Activated T-cell treated with anti-CD3 and anti-CD28 coated beads, Interleukin-2, amount 50 U/mL, for 48 hours (primary cell): Measurements from ENCODE around the gene MKNK2.

Experiments used
- DNase-seq, 2 experiments: peaks; one replicate each; pipeline ENCODE4 v3.0.0-alpha.2; 2020

MKNK2 gene

DNA sequence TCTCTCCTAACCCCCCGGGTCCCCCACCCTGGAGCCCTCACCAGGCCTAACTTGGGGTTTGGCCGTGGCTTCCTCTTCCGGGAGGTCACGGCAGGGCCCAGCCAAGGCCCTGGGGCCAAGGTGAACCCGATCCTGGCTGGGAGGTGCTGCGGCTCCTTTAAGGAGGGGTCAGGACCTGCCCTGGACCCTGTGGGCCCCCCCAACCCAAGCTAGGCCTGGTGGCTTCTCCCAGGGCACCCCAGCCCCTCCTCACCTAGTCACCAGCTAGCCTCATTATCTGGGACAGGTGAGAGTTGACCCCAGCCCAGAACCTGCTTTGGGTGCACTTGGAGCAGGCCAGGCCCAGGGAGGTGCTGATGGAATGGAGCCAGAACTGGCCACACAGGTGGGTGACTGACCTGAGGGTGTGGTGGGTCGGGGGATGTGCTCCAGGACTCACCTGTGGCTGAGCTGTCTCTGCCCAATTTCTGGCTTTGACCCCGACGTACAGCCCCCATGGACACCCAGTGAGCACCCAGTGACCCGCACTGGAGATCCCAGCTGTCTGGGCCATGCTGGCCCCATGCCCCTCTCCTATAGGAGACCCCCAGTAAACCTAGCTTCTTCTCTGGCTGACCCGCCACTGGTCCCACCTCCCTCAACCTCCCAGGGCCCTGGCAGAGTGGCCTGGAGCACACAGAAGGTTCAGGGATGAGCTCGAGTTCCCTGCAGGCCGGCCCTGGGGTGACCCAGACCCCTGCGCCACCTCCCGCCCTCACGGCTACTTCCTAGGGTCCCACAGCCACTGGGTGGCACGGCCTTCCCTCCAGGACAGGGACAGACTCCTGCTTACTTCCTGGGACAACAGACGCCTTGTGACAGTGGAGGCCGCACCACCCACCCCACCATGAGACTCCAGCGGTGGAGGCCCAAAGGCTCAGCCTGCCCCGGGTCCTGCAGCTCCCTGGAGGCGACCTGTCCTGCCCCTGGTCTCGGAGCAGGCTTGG lies 6.7 kb upstream of the MKNK2 start:
- no peak for DNase-seq

DNA sequence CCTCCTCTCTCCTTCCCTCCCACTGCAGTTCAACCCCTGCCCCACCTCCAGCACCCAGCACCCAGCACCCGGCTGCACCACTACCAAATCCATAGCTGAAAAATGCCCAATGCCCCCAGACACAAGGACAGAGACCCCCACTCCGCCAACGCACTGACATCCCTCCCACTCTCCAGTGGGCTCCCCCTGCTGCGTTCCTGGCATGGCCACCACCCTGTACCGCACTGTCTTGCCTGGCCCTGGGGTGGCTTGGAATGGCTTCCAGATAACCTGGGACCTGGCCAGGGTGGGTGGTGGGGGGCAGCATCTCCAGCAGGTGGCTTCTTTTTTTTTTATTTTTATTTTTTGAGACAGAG lies 5.8 kb upstream of the MKNK2 start:
- no peak for DNase-seq

DNA sequence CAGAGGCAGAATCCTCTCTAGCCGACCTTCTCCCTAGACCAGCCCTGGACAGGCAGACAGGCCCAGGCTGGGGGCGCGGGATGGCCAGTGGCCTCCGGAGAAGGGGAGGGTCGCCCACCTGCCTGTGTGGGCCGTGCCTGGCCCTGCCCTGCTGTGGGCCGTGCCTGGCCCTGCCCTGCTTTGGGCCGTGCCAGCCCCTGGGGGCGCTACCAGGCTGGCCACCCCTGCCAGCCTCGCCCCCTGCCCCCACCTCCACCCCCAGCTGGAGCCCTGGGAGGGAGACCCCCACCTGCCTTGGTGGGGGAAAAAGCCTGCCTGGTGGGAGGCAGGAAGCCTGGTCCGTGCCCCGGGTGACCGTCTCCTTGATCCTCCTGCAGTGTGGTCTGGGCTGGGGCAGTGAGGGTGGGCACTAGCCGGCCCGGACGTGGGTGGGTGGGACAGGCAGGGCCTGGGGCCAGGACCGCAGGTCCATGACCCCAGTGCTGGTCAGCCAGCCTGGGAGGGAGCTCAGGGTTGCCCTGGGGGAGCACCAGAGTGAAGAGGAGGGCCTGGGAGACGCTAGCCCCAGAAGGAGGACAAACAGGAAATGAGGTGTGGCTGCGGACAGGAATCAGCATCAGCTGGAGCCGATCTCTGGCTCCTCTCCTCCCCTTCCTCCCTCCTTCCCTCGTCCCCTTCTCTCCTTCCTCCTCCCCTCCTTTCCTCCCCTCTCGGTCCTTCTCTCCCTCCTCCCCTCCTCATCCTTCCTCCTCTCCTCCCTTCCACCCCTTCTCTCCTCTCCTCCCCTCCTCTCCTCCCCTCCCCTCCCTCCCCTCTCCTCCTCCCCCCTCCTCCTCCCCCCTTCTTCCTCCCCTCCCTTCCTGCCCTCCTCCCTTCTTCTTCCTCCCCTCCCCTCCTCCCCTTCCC lies 5.1 kb upstream of the MKNK2 start:
- peak in 1 of 2 experiments; percentile 51 for DNase-seq

DNA sequence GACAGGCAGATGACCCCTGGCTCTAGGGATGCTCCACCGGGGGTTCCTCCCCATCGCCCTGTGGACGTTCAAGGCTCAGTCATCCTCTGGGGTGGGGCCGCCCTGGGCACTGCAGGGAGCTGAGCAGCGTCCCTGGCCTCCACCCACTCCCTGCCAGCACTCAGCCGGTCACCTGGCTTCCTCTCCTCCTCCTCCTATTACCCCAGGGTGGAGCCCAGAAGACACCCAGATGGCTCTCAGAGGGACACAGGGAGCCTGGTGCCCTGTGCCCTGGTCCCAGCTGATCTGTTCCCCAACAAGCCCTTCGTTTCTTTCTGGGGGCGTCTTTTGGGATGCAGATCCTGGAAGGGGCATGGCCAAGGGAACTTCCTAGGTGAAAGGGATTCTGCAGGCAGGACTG lies 3.7 kb upstream of the MKNK2 start:
- DNase-seq: no peak

DNA sequence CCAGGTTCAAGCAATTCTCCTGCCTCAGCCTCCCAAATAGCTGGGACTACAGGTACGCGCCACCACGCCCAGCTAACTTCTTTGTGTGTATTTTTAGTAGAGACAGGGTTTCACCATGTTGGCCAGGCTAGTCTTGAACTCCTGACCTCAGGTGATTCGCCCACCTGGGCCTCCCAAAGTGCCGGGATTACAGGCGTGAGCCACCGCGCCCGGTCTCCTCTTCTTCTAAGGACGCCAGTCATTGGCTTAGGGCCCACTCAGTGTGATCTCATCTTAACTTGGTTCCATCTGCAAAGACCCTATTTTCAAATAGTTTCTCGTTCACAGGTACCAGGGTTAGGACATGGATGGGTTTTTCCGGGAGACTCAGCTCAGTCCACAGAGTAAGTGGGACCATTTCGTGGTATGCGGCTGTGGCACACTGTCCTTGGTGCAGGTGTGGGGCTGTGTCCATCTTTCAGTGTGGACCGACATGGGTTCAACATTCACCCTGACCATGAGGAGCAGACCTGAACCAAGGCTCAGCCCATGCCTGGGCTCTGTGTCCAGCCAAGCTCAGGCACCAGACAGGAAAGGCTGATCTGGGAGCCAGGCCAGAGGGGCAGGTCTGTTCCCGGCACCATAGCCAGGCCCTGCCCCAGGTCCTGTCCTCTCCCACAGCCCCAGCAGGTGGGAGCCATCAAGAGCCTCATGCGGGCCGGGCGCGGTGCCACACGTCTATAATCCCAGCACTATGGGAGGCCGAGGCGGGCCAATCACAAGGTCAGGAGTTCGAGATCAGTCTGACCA lies 2.8 kb upstream of the MKNK2 start:
- no peak for DNase-seq

DNA sequence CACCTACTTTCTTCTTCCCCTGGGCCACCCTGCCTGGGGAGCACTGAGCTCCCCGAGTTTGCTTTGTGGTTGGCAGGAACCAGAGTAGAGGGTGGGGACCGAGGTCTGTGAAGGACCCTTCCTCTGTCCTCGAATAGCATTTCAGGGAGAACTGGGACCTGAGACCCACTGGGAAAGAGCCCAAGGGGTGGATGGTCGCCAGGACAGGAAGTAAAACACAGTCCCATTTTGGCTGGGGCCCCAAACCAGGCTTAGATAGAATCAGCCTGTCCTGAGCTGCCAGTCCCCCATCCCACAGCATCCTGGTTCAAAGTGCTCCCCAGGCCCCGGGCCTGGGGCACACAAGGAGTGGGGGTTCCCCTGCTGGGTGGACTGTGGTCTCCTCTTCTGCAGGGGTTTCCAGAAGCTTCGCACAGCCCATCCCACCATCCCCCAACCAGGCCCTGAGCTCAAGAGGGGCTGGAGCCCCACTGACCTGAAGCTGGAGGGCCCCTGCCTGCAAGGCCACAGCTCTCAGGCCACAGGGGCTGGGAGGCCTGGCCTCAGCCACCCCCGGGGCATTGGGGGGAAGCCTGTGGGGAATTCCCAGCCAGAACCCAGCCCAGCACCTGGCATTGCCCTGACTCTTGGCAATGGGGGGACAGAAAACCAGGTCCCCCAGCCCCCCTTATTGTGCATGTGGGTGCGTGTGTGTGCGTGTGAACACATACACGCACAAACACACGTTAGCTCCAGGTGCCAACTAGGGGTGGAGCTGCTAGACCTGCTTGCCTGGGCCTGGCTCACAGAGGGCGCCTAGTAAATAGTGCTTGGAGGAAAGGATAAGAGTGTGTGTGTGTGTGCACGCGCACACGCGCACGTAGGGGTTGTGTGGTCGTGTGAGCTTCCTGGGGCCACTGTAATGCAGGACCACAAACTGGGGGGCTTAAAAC lies 995 bp upstream of the MKNK2 start:
- peak; percentile 60 to 64 for DNase-seq

DNA sequence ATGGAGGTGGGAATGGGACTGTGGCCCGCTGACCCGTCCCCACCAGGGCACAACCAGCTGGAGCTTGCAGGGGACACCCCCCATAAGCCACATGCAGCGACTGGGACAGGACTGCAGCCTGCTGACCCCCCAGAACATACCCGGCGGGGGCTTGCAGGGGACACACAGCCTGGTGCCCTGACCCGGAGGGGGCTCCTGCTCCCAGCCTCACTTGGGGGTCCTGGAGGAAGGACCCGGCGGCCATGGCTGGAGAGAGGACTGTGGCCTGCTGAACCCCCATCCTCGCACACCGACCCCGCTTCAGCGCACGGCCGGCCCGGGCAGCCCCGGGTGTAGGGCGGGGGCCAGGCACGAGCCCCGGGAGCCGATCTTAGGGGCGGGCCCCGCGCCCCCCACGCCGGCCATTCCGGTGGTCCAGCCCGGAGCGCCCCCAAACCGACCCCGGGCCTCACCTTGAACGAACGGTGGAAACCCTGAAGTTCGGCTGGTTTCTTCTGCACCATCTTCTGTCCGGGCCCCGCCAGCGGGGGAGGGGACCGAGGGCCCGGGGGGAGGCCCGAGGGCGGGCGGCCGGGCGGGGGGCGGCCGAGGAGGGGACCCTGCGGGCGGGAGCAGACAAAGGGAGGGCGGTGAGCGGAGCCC lies 574 bp downstream of the MKNK2 start:
- DNase-seq: no peak

DNA sequence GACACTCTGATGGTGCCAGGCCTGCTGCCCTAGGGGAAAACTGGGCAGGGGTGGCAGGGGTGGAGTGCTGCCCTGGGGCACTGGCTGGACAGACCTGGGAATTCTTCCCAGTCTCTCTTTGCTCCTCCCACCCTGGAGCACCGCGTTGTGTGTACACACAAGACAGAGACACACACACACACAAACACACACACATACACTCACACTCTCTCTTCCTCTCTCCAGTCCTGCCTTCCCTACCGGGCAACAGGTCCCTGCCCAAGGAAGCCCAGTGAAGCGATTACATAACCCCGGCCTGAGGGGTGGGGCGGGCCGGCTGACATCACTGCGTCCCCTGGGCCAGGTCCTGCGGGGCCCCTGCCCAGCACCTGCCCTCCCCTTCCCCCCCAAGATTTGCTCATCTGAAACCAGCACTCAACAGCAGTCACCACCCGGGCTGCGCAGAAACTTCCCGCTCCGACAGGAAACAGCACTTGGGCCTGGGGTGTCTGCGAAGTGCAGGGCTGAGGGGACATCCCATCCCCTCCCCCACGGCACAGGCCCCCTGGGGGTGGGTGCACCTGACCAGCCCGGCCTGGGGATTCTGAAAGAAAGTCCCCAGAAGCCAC lies 1.2 kb downstream of the MKNK2 start:
- DNase-seq: peak; percentile 72 to 74

DNA sequence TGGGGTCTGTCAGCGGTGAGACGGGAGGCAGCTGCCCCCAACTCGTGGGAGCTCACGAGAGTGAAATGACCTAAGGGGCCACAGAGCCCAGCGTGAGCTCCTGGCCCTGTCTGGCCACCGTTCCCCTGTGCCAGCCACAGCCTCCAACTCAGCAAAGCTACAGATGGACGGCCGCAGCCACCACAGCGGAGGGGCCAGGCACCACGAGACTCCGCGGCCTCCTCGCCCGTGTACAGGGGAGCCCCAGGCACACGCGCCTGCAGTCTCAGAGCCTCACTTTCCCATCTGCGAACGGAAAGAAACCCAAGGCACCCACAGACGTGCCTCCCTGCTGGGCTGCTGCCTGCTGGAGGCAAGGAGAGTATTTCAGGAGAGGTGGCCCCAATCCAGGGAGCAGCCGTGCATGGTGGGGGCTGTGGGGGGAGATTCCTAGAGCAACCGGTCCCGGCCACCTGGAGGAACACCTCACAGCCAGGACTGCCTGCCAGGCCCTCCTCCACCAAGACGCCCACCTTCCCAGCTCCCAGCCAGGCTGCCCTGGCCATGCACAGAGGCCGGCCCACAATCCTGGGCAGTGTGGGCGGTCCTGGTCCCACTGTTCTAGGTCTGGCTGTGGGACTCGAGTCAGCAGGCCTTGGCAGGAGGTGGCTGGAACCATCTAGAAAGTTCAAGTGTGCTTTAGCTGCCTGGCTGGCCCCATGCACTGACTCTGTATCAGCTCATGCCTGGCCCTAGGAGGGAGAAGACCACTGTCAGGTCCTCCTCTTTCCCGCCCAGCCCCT lies 1.9 kb downstream of the MKNK2 start:
- no peak for DNase-seq

DNA sequence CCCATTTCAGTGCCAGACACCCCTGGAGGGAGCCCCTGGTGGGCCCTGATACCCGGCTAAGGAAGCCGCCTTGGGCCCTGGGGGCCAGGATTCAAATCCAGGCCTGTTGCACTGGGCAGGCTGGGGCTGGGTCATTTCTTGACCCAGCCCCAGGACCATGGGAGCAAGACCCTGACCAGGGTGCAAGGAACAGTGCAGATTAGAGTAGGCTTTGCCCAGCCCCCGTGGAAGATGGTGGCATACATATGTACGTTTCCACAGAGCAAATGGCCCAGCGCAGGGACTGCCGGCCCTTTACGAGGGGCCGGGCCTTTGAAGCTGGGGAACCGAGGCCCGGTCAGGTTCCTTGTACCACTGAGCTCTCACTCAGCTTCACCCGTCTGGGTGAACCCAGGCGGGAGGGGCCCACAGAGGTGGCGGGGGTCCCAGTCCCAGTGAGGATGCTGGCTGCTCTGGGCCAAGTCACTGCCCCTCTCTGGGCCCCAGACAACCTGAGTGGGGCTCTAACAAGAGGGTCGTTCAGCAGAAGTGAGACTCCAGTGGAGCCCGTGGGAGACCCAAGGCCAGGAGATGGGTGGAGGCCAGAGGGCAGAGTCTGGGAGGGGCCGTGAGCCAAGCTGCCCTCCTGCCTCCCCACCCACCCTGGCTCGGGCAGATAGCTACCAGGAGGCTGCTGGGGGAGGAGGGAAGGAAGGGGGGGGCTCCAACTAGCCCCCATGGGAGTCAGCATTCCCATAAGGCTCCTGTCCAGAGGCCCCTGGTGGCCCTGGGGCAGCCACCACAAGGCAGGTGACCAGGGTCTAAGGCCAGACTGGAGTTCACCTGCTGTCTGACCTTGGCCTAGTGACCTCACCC lies 2.7 kb downstream of the MKNK2 start:
- DNase-seq: no peak

DNA sequence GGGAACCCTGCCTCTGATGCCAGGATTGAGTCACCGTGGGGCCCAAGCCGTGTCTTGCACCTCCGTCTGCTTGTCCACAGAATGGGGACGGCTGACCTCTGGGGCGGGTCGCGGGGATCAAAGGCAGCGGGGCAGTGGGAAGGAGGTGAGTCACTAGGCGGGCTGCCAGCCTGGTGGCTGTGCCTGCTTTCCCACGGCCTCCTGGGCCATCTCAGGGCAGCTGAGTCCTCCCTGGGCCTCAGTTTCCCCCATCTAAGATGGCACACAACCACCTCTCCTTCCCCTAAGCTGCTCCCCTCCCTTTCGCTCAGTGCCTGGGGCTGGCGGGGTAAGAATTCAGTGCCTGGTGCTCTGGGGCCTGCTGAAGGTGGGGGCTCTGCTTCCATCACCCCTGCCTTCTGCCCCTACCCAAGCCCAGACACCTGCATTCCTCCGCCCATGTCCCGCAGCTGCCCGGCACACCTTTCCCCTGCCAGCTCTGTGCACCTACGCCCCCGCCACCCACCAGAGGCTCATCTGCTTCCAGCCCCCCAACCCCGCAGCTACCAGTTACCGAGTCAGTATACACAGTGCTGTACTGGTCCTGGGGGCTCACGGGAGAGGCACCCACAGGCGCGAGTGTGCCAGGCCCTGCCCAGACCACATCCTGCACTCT lies 3.5 kb downstream of the MKNK2 start:
- DNase-seq: no peak

DNA sequence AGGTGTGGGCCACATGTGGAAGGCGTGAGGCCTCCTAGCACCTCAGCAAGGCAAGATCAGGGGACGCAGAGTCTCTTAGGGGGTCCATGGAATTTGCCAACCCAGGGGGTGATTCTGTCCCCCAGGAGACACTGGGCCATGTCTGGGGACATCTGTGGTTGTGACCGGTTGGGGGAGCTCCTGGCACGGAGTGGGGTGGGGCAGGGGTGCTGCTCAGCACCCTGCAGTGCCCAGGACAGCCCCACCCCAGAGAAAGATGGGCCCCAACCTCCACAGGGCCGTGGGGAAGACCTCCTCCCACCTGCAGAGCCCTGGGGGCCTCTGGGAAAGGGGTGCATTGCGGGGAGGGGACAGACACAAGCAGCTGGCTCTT lies 4.0 kb downstream of the MKNK2 start:
- no peak for DNase-seq

DNA sequence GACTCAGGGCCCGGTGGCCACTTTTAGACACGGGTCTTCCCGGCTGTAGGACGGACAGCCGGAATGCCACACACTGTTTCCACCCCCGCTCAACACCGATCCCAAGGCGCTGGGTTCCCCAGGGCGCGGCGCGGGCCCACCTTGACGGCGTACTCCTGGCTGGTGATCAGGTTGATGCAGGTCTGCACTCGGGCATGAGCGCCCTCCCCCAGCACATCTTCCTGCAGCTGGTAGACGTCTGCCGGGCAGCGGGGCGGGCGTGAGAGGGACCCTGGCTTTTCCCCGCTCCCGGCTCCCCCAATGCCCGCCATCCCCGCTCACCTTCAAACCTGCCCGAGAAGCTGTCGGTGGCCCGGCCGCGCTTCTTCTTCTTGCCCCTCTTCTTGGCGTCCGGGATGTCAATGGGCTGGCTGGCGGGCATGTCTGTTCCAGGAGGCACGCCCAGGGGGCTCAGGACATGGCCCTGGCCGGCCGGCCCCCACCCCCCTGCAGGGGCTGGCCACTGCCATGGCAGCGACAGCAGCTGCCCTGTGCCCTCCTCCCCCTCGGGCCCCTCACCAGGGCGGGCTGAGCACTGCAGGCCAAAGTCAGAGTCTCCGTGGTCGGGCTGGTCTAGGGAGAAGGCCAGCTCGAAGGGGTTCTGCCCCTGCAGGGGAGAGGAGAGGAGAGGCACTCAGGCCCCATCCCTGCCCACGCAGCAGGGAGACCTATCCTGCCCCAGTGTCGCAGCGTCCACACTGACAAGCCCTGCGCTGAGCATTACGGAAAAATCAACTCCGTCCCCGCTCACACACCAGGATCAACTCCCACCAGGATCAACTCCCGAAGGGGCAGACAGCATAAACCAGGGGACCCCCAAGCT lies 4.8 kb downstream of the MKNK2 start:
- no peak for DNase-seq

DNA sequence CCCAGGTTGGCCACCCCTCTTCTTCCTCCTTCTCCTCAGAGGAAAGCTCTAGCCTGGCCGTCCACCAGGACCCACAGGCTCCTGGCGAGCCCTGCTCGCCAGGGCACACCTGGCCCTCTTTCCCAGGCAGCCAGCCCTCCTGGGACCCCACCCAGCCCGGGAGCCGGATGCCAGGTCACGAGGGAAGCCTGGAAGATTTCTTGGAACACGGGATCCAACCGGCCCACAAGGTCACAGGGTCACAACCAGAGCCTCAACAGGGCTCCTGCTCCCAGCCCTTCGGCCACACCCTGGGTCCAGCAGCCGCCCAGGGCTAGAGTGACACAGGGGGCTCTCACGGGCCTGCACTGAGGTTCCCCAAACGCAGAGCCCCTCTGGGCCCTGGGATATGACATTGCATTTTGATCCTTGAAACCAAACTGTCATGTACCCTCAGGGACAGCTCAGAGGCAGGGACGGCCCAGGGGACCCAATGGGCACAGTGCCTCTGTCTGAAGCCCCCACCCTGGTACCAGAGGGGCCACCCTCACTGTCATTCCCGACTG lies 5.5 kb downstream of the MKNK2 start:
- DNase-seq: peak in 1 of 2 experiments; percentile 18

DNA sequence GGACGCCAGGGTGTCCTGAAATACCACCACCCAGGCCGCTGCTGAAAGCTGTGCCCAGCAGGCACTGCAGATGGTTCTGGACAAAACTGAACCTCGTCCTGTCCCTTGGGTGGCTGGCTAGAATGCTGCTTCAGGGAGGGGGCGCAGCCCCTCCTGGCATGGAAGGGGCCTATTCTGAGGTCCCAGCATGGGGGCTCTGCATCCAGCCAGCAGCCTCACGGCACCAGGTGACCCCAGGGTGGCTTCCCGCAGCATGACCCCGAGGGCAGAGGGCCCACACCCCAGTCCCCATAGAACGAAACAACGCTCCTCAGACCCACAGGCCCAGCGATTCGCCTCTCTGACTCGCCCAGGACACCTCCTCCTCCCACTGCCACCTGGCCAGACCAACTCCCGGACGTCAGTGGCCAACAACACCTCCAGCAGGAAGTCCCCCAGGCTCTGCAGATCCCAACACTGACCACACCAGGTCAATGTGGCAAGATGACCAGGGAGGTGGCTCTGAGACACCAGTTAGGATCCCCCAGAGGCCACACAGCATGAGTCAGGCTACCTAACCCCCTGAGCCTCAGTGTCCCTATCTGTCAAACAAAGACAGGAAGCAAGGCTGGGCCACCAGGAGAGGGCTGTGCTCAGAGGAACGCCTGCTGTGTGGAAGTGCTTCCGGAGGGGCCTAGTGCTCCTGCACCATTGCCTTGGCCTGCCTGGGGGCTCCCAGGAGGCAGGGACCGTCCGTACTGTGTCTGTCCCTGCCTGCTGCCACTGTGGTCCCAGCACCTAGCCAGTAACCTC lies 6.1 kb downstream of the MKNK2 start:
- DNase-seq: no peak
